OCI-LY7 (cell line): ENCODE results near the gene ANKRD1. TPM values are rescaled to one million over a fixed set of nuclear protein-coding genes. Genes with fewer than 3 reads are reported as not detected.

Experiments used
- BruUV-seq: library from RNA; stranded (reverse); fragments of 400-500 nt; replicated peaks from 2 replicates; lab custom pipeline; 2021; lab: Mats Ljungman, UMichigan
- CTCF ChIA-PET: fragments of 300-600 bp; sonication (Branson Sonifier 250); formaldehyde crosslinking; loops from one replicate; lab custom pipeline; 2022; ENCODE audit warnings: antibody characterized with exemption; ENCODE audit not compliant: unreplicated experiment; lab: Charles Lee
- POLR2A ChIA-PET: fragments of 300-600 bp; sonication (Branson Sonifier 250); formaldehyde crosslinking; loops from one replicate; lab custom pipeline; 2022; ENCODE audit warnings: antibody characterized with exemption; lab: Charles Lee
- DNase-seq: peaks from one replicate; pipeline ENCODE4 v3.0.0-alpha.2; 2015; ENCODE audit warnings: low spot score
- H2AFZ ChIP-seq: fragments of 200-600 bp; sonication (generic), shearing (Covaris generic); 2 replicates; pipeline ENCODE4 v1.6.1; 2014; ENCODE audit warnings: mild to moderate bottlenecking, antibody characterized with exemption, low read length, moderate library complexity
- H3K27ac ChIP-seq: fragments of 200-600 bp; sonication (generic); 2 replicates; pipeline ENCODE4 v1.5.1; 2014; ENCODE audit warnings: mixed run types, low read depth, mild to moderate bottlenecking, moderate library complexity, low read length, inconsistent platforms; ENCODE audit not compliant: poor library complexity, severe bottlenecking
- H3K36me3 ChIP-seq: fragments of 200-600 bp; sonication (generic); 2 replicates; pipeline ENCODE4 v1.6.1; 2014; ENCODE audit warnings: mild to moderate bottlenecking, antibody characterized with exemption, low read length, moderate library complexity, mixed read lengths; ENCODE audit not compliant: insufficient read depth
- H3K4me1 ChIP-seq: fragments of 200-600 bp; sonication (generic); 2 replicates; pipeline ENCODE4 v1.5.1; 2014; ENCODE audit warnings: mild to moderate bottlenecking, low read length; ENCODE audit not compliant: insufficient read depth, poor library complexity, severe bottlenecking
- H3K4me2 ChIP-seq: fragments of 200-600 bp; sonication (generic); 2 replicates; pipeline ENCODE4 v1.6.1; 2014; ENCODE audit warnings: mild to moderate bottlenecking, low read length
- H3K4me3 ChIP-seq: fragments of 200-600 bp; sonication (generic); 2 replicates; pipeline ENCODE4 v1.5.1; 2014; ENCODE audit warnings: mild to moderate bottlenecking, low read depth, low read length; ENCODE audit not compliant: poor library complexity, severe bottlenecking
- H3K79me2 ChIP-seq: fragments of 200-600 bp; sonication (generic); 2 replicates; pipeline ENCODE4 v1.6.1; 2016; ENCODE audit warnings: low read depth, mild to moderate bottlenecking, low read length, moderate library complexity, mixed read lengths; ENCODE audit not compliant: insufficient read depth
- H3K9me2 ChIP-seq: fragments of 200-600 bp; sonication (generic); 2 replicates; pipeline ENCODE4 v1.6.1; 2016; ENCODE audit warnings: mild to moderate bottlenecking, low read length, mixed read lengths; ENCODE audit not compliant: insufficient read depth
- H3K9me3 ChIP-seq: fragments of 200-600 bp; sonication (generic); 2 replicates; pipeline ENCODE4 v1.6.1; 2014; ENCODE audit warnings: mild to moderate bottlenecking, mixed run types, low read length, mixed read lengths
- H4K20me1 ChIP-seq: fragments of 200-600 bp; sonication (generic); 2 replicates; pipeline ENCODE4 v1.6.1; 2014; ENCODE audit warnings: mild to moderate bottlenecking, antibody characterized with exemption, low read length, moderate library complexity, mixed read lengths; ENCODE audit not compliant: insufficient read depth
- CTCF ChIP-seq: fragments of 200-600 bp; sonication (generic); conservative IDR thresholded peaks from 2 replicates; pipeline ENCODE4 v1.5.1; 2014; ENCODE audit warnings: mild to moderate bottlenecking, antibody characterized with exemption, low read length, moderate library complexity, mixed read lengths
- EZH2phosphoT487 ChIP-seq: fragments of 200-600 bp; sonication (generic); IDR thresholded peaks from 2 replicates; pipeline ENCODE4 v1.6.1; 2018; ENCODE audit warnings: low read depth, borderline replicate concordance, mild to moderate bottlenecking, mixed run types, antibody characterized with exemption, low read length, moderate library complexity, mixed read lengths
- intact Hi-C: fragments of 100-400 bp; cut with micrococcal nuclease; formaldehyde crosslinking; loops from one replicate; pipeline ENCODE4 v1.10.0; 2022; ENCODE audit not compliant: unreplicated experiment
- total RNA-seq, 2 experiments: library from RNA; depleted of rRNA in 1 of 2; stranded (reverse); fragments of >200 nt in 1 of 2; shearing (Covaris generic) in 1 of 2; gene quantifications; 2 replicates each; pipeline ENCODE4 v1.2.3, GENCODE V29; 2014 to 2022

Gene ANKRD1
- total RNA-seq, 2 experiments from 2014 or later: not detected

DNA sequence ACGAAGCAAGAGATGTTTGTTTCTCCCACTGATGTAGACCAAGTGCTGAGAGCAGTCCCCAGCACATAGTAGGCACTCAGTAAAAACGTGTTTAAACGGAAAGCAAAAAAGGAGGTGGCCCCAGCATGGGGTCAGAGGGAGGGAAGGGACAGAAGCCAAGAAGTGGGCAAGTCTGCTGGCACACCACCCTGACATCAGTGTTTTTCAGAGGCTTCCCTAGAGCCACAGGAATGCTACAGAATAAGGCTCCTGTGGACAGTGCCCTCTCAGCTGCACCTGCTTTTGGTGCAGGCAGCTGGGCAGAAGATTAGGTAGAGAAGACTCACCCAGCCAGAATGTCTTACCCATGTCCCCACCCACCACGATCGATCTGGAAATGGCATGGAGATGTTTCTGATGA is 8.3 kb upstream of the ANKRD1 start:
- Histone ChIP-seq H3K79me2 (no peaks in the 10 kb centered on the region), H3K27ac (no peak overlapping the region), H3K4me2 (no peak overlapping the region), H2AFZ (no peak overlapping the region), H3K9me3 (no peaks in the 10 kb centered on the region), H3K36me3 (no peaks in the 10 kb centered on the region), H3K4me1 (no peaks in the 10 kb centered on the region), H4K20me1 (no peaks in the 10 kb centered on the region), H3K4me3 (no peak overlapping the region), H3K9me2 (no peaks in the 10 kb centered on the region)
- no peak for DNase-seq
- POLR2A ChIA-PET: interaction anchor here (1.5 kb wide), 1 partner anchor 10 kb away, joined by 4 read pairs; no protein-coding TSS in a partner anchor
- intact Hi-C loops: no loop called here
- BruUV-seq: no TSS peak
- no peak for TF ChIP-seq EZH2phosphoT487
- TF ChIP-seq CTCF: no peak
- CTCF ChIA-PET: no interaction called here

GRCh38 chr10:90927293-90927692 is 6.4 kb upstream of the ANKRD1 start:
- H3K4me1 ChIP-seq: no peaks in the 10 kb centered on the region
- no peak overlapping the region for H3K4me3 ChIP-seq
- intact Hi-C loops: no loop called here
- no peaks in the 10 kb centered on the region for H3K9me3 ChIP-seq
- no peak for DNase-seq
- ChIA-PET CTCF (no interaction called here), POLR2A (no interaction called here)
- BruUV-seq: no TSS peak
- H3K36me3 ChIP-seq: no peaks in the 10 kb centered on the region
- no peaks in the 10 kb centered on the region for H3K79me2 ChIP-seq
- H3K27ac ChIP-seq: no peak overlapping the region
- TF ChIP-seq EZH2phosphoT487 (no peak), CTCF (no peak)
- H2AFZ ChIP-seq: no peak overlapping the region
- H4K20me1 ChIP-seq: no peaks in the 10 kb centered on the region
- no peak overlapping the region for H3K4me2 ChIP-seq
- H3K9me2 ChIP-seq: no peaks in the 10 kb centered on the region

GRCh38 chr10:90925079-90926029 is 4.5 kb upstream of the ANKRD1 start:
- DNase-seq: no peak
- Histone ChIP-seq H3K79me2 (no peaks in the 10 kb centered on the region), H3K4me1 (no peaks in the 10 kb centered on the region), H2AFZ (no peak overlapping the region), H3K4me2 (no peak overlapping the region), H3K9me3 (no peaks in the 10 kb centered on the region), H3K36me3 (no peaks in the 10 kb centered on the region), H3K4me3 (no peak overlapping the region), H3K9me2 (no peaks in the 10 kb centered on the region), H4K20me1 (no peaks in the 10 kb centered on the region), H3K27ac (no peak overlapping the region)
- intact Hi-C loops: no loop called here
- BruUV-seq: no TSS peak
- TF ChIP-seq EZH2phosphoT487 (no peak), CTCF (no peak)
- CTCF ChIA-PET: no interaction called here
- POLR2A ChIA-PET: interaction anchor here (1.0 to 1.1 kb wide), 2 partner anchors 22 to 44 kb away, joined by 3 to 4 read pairs; no protein-coding TSS in a partner anchor
